ENCODE data around the gene CDS2. TPM values are rescaled to one million over a fixed set of nuclear protein-coding genes. Genes with fewer than 3 reads are reported as not detected.

Gene CDS2
- total and polyA plus RNA-seq, 2 experiments from 2014 or later, result 16.8 to 40.8 TPM

GRCh38 chr20:5148581-5148980 lies 21.8 kb downstream of the CDS2 start:
- H3K27ac Mint-ChIP-seq, result no peak overlapping the region
- ATAC-seq (no peak), DNase-seq (ENCODE audit: low spot score) (no peak)
- H3K9me2 ChIP-seq (ENCODE audit: insufficient read depth), result no peaks in the 10 kb centered on the region
- no peak overlapping the region for H3K4me3 ChIP-seq
- H3K27ac ChIP-seq (ENCODE audit: low read depth), result no peak overlapping the region
- H3K9me3 Mint-ChIP-seq, result no peaks in the 10 kb centered on the region
- H3K27me3 ChIP-seq (ENCODE audit: insufficient read depth), result no peaks in the 10 kb centered on the region
- no peak overlapping the region for H3K4me2 ChIP-seq
- no peak overlapping the region for H3K4me3 Mint-ChIP-seq
- peaks cover 91% of the 10 kb centered on the region for H3K79me2 ChIP-seq (replicated peaks; ENCODE audit: insufficient read depth)
- H3K4me1 ChIP-seq (ENCODE audit: insufficient read depth), result no peaks in the 10 kb centered on the region; the same call in 1 of the 2 replicates
- TF ChIP-seq JUNB (IDR thresholded peaks at IDR 0.05; ENCODE audit: unreplicated experiment) (no peak), ZNF331 (CRISPR knock-in tag; IDR thresholded peaks at IDR 0.05; ENCODE audit: low read depth) (no peak), EZH2phosphoT487 (IDR thresholded peaks at IDR 0.05; ENCODE audit: unreplicated experiment) (no peak), CTCF (conservative IDR thresholded peaks at IDR 0.05; ENCODE audit: low read depth in 2 of 2) (no peak), POLR2AphosphoS5 (IDR thresholded peaks at IDR 0.05; ENCODE audit: low read depth) (no peak), STAT1 (IDR thresholded peaks at IDR 0.05; ENCODE audit: unreplicated experiment) (no peak), ZNF114 (CRISPR knock-in tag; IDR thresholded peaks at IDR 0.05) (no peak), NANOG (IDR thresholded peaks at IDR 0.05; ENCODE audit: borderline replicate concordance) (no peak)
- TF ChIP-seq, protein P1, sequence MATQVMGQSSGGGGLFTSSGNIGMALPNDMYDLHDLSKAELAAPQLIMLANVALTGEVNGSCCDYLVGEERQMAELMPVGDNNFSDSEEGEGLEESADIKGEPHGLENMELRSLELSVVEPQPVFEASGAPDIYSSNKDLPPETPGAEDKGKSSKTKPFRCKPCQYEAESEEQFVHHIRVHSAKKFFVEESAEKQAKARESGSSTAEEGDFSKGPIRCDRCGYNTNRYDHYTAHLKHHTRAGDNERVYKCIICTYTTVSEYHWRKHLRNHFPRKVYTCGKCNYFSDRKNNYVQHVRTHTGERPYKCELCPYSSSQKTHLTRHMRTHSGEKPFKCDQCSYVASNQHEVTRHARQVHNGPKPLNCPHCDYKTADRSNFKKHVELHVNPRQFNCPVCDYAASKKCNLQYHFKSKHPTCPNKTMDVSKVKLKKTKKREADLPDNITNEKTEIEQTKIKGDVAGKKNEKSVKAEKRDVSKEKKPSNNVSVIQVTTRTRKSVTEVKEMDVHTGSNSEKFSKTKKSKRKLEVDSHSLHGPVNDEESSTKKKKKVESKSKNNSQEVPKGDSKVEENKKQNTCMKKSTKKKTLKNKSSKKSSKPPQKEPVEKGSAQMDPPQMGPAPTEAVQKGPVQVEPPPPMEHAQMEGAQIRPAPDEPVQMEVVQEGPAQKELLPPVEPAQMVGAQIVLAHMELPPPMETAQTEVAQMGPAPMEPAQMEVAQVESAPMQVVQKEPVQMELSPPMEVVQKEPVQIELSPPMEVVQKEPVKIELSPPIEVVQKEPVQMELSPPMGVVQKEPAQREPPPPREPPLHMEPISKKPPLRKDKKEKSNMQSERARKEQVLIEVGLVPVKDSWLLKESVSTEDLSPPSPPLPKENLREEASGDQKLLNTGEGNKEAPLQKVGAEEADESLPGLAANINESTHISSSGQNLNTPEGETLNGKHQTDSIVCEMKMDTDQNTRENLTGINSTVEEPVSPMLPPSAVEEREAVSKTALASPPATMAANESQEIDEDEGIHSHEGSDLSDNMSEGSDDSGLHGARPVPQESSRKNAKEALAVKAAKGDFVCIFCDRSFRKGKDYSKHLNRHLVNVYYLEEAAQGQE (IDR thresholded peaks at IDR 0.05; ENCODE audit: unreplicated experiment), result no peak
- TF ChIP-seq, protein P2, sequence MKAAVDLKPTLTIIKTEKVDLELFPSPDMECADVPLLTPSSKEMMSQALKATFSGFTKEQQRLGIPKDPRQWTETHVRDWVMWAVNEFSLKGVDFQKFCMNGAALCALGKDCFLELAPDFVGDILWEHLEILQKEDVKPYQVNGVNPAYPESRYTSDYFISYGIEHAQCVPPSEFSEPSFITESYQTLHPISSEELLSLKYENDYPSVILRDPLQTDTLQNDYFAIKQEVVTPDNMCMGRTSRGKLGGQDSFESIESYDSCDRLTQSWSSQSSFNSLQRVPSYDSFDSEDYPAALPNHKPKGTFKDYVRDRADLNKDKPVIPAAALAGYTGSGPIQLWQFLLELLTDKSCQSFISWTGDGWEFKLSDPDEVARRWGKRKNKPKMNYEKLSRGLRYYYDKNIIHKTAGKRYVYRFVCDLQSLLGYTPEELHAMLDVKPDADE (IDR thresholded peaks at IDR 0.05), result no peak
- no peak overlapping the region for H2AFZ ChIP-seq
- peaks cover 27% of the 10 kb centered on the region for H4K20me1 ChIP-seq (replicated peaks; ENCODE audit: insufficient read depth)
- no peaks in the 10 kb centered on the region; the same call in 2 of the 3 replicates for H3K36me3 Mint-ChIP-seq (ENCODE audit: low read depth)
- peaks cover 11% of the 10 kb centered on the region; the same call in 2 of the 3 replicates for H3K4me1 Mint-ChIP-seq
- H3K36me3 ChIP-seq (ENCODE audit: insufficient read depth), result no peaks in the 10 kb centered on the region
- H3F3A ChIP-seq (replicated peaks; ENCODE audit: low read depth), result no peaks in the 10 kb centered on the region
- H3K27me3 Mint-ChIP-seq (ENCODE audit: insufficient read depth, low read depth, poor library complexity), result no peaks in the 10 kb centered on the region

GRCh38 chr20:5149892-5150225 lies 23.1 kb downstream of the CDS2 start:
- no peak overlapping the region for H2AFZ ChIP-seq
- H3K27me3 ChIP-seq (ENCODE audit: insufficient read depth), result no peaks in the 10 kb centered on the region
- no peak overlapping the region for H3K4me2 ChIP-seq
- H3K36me3 Mint-ChIP-seq (ENCODE audit: low read depth), result no peaks in the 10 kb centered on the region; the same call in 2 of the 3 replicates
- H3K9me2 ChIP-seq (ENCODE audit: insufficient read depth), result no peaks in the 10 kb centered on the region
- H3K4me3 ChIP-seq, result no peak overlapping the region
- DNase-seq (ENCODE audit: low spot score) (no peak), ATAC-seq (no peak)
- no peaks in the 10 kb centered on the region; the same call in 1 of the 2 replicates for H3K4me1 ChIP-seq (ENCODE audit: insufficient read depth)
- no peaks in the 10 kb centered on the region for H3F3A ChIP-seq (replicated peaks; ENCODE audit: low read depth)
- H3K4me3 Mint-ChIP-seq, result no peak overlapping the region
- H3K4me1 Mint-ChIP-seq, result peaks cover 14% of the 10 kb centered on the region; the same call in 2 of the 3 replicates
- no peaks in the 10 kb centered on the region for H3K27me3 Mint-ChIP-seq (ENCODE audit: insufficient read depth, low read depth, poor library complexity)
- no peak overlapping the region for H3K27ac Mint-ChIP-seq
- peaks cover 92% of the 10 kb centered on the region for H3K79me2 ChIP-seq (replicated peaks; ENCODE audit: insufficient read depth)
- no peak overlapping the region for H3K27ac ChIP-seq (ENCODE audit: low read depth)
- H3K9me3 Mint-ChIP-seq, result no peaks in the 10 kb centered on the region
- no peaks in the 10 kb centered on the region for H3K36me3 ChIP-seq (ENCODE audit: insufficient read depth)
- H4K20me1 ChIP-seq (replicated peaks; ENCODE audit: insufficient read depth), result peaks cover 23% of the 10 kb centered on the region
- TF ChIP-seq STAT1 (IDR thresholded peaks at IDR 0.05; ENCODE audit: unreplicated experiment) (no peak), JUNB (IDR thresholded peaks at IDR 0.05; ENCODE audit: unreplicated experiment) (no peak), ZNF114 (CRISPR knock-in tag; IDR thresholded peaks at IDR 0.05) (no peak), NANOG (IDR thresholded peaks at IDR 0.05; ENCODE audit: borderline replicate concordance) (no peak)
